Left forelimb (tissue), 1 donor: ENCODE data around the gene PJVK.
"Not testable (repeated sequence)": the region's sequence is repeated elsewhere in the genome, so short reads cannot be mapped to it uniquely, and the experiment has no call there.

ENCODE experiments used
- DNase-seq: peaks from one replicate; pipeline ENCODE4 v3.0.0-alpha.2; 2018; ENCODE audit warnings: low spot score

PJVK gene, protein sequence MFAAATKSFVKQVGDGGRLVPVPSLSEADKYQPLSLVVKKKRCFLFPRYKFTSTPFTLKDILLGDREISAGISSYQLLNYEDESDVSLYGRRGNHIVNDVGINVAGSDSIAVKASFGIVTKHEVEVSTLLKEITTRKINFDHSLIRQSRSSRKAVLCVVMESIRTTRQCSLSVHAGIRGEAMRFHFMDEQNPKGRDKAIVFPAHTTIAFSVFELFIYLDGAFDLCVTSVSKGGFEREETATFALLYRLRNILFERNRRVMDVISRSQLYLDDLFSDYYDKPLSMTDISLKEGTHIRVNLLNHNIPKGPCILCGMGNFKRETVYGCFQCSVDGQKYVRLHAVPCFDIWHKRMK

DNA sequence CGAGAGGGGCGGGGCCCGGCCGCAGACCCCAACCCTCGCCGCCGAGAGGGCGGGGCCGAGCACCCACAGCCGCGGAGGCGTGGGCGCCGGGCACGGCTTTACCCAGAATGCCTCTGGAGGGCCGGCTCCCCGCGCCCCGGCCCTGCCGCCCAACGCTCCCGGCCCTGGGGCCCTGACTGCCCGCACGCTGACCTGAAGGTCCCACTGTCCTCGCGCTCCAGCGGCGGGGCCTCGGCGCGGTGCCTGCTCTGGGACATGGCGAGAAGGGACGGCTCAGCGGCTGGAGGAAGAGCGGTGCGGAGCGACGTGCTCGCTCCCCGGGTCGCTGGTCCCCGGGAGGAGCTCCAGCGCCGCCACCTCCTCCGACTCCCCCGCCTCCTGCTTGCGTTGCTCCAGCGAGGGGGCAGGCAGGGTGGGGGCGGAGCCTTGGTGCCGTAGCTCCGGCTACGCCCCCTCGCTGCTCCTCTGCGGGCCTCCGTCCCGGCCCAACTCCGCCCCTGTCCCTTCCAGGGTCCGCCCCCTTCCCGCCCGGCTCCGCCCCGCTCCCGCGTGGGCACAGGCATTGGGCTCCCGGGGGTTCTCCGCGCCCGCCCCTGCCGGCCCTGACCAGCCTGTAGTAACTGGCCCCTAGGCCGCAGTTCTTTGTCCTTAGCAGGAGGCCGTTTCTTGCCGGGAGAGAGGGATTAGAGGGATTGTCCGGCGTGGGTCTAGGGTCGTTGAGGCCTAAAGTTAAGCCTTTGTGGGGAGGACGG is at the start of gene PJVK, which contains the start of gene PRKRA:
Gene PJVK (plus strand): TSS at position 605 of the 752 bp plus-strand sequence. CDS start 2,032 bp downstream, outside the sequence.
Gene PRKRA (minus strand): TSS at position 402 of the 752 bp plus-strand sequence. CDS start 145 bp downstream, at position 257.
- DNase-seq = peak; percentile 99

DNA sequence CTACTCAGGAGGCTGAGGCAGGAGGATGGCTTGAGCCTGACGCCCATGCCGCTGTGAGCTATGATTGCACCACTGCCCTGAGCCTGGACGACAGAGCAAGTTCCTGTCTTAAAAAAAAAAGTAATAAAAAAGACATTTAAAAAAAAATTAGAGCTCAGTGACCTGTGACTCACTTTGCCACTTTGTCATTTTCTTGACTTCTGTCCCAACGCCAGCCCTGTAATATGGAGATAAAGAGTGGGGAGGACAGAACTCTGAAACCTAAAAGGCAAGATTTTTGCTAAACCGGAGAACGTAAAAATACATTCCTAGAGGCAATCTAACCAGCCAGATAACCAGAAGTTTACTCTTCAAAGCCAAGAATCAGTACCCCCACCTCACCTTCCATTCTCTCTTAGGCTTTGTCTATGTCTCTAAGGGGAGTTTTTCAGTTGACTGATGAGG is 49.2 kb upstream of the PJVK start:
- no peak for DNase-seq

DNA sequence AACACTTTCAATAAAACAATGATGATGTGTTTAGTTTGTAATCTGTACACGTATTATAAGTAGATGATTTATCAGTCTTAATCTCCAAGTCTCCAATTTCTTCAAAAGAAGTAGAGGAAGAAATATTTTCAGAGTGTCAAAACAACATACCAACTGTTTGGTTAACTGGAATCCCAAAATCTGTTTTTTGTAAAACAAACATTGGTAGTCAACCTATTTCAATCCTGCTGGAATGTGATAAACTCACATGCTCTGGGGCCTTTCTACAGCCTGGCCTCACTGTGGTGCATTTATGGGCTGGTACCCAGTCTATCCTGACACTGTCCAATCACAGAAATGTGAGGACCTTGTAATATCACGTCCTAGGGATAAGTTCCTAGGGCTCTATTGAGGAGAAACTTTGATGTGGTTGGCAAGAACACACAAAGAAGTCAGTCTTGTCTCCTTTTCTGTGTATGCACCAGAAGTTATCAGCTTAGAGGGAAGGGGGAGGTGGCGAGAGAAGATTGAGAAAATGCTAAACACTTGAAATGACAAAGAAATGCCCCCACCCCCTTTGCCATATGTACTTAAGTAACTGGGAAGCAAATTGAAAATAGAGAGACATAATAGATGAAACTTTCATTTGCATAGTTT is 47.4 kb upstream of the PJVK start:
- DNase-seq = no peak

DNA sequence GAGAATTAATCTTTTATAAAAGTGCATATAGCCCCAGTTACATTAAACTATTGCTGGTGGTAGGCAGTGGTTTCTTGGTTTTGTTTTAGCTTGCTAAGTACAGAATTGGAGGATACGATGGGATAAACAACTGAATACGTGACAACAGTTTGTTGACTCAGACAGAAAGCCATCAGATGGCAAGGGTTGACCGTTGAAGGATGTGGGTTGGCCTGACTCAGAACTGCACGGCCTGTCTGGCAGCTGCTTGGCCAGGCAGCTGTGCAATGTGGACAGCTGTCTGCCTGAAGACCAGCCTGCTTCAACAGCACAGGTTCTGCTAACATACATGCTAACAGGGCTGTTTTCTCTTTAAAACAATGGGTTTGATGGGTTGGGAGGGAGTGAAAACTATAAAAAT is 46.8 kb upstream of the PJVK start:
- no peak for DNase-seq

DNA sequence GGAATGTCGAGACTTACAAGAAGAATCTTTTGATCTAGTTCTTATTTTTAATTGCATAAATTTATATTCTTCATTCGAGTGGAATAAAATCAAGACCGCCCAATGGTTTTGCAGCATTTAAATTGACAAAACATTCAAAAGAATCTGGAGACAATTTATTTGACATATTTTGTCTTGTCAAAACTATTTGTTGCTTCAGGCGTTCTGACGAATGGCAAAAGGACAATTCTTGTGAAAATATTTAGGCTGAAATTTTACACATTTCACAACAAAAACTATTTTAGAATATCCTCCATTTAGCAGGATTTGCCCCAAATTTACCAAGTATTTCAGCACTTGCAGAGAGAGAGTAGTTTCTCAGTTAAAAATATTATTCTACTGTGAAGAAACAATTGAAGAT is 41.9 kb upstream of the PJVK start:
- DNase-seq = no peak

DNA sequence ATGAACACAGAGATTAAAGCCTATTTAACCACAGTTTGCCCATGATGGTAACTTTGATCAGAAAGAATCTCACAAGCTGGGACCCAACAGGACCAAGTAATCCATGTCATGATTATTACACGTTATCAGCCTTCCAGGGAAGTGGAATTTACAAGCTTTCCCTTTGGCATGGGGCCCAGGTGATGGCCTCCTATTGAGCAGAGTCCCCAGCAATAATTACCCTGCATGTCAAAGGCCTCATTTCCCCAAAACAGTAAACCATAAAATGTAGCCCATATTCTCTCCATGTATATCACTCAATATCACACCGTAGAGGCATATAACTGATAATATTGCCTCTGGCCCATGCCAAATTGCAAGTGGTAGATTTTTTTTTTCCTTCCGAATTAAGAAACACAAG is 39.1 kb upstream of the PJVK start:
- no peak for DNase-seq

DNA sequence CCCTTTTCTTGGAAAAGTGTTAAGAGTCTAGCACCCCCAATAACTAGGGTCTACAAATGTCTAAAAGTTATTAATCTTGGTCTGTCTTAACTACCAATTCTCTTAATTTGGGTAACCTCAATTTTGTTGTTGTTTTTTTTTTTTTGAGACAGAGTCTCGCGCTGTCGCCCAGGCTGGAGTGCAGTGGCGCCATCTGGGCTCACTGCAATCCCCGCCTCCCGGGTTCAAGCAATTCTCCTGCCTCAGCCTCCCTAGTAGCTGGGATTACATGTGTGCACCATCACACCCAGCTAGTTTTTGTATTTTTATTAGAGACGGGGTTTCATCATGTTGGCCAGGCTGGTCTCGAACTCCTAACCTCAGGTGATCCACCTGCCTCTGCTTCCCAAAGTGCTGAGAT is 38.7 kb upstream of the PJVK start:
- not testable (repeated sequence) for DNase-seq

DNA sequence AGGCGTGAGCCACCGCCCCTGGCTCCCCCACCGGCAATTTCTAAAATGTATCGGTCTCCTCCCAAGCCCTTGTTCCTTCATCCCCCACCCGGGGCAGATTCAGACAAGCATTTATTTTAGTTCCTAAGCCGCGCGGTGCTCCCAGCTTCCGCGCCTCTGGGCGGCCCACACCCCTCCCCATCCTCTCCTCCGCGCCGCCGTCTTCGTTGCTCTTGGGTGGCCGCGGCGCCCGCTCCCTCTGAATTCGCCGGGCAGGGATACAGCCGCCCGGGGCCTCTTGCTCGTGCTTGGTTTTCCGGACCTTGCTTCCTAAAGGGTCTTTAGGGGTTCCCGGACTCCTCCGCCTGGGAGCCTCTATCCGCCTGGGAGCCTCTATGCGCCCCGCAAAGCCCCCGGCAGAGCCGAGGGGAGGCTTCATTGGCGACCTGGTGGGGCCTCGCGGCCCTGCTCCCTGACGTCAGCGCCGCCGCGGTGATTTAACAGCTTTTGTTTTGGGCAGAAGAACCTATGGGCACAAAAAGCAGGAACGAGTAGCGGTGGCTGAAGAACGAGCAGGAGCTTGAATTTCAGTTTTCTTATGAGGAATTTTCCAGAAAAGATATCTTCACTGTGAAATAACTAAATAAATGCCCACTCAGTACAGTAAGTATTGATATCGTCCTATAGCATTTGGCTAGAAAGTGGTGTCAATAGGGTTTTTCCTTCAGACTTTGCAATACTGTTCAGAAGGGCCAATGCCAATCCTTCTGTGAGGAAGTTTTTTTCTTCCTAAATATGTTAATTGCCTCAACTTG is 37.5 kb upstream of the PJVK start:
- peak; percentile 86 for DNase-seq

DNA sequence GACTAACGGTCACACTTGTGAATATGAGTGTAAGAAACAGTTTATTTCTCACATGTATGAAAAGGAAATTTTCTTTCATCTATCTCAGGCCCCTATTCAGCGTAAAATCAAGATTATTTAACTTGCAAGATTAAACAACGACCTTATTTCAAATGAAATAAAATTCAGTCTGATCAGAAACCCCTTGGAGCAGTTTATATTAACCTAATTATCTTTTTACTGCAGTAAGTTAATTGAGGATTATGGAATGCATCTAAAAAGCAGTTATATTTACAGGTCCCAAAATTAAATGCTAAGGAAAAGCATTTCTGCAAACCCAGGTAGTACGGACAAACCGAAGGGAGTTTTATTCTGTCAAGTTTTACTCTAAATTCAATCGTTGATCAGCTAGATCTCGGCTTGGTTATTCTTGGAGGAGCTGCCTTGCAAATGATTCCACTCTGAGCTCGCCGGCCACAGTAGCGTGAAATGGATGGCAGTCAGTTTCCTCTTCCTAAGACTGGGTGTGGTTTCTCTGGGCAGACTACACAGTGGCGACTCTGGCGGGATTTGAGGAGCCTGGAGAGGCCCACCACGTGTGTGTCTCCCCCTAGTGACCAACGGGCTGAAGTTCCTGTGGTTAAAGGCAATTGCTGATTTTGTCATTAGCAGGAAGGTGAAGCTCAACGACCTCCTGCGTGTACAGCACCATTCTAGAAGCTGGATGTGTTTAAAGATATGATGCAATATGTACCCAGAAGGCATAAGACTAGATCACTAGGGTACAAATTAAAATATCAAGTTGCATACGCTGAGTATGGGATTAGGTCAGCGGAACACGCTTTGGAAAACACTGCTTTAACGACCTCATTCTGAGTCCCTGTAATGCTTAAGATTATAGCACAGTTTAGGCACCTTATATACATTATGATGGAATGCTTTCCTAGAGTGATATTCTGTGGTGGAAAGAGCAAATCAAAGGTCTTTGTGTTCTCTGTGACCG is 36.6 kb upstream of the PJVK start:
- DNase-seq = peak; percentile 88

DNA sequence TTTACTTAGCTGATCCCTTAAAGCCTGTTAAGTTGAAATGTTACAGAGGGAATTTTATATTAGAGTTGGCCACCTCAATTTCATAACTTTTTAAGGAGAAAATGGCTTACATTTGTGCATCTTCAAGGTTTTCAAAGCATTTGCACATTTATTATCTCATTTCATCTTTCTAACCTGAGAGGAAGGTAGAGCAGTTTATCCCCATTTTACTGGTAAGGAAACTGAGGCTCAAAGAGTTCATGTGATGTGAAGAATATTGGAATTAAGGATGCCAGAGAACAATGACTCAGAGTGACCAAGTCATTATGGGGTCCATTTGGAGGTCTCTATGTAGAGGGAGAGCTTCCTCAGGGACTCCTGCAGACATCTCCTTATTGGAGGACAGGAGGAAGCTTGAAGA is 35.2 kb upstream of the PJVK start:
- DNase-seq = no peak

DNA sequence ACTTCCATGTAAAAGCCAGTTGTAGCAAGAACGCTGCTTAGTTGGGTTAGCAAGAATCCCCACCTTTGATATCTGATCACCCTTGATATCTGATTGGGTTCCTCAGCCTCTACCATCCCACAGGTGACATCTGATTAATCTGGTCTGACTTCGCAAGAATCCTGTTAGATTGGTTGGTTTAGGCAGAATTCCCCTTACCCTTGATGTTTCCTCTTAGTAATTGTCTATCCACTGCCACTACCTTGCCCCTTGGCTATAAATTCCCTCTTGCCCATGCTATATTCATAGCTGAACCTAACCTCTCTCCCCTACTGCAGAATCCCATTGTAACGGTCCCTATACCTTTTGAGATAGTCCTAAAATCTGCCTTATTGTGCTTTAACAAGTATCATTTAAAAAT is 33.3 kb upstream of the PJVK start:
- DNase-seq = no peak

DNA sequence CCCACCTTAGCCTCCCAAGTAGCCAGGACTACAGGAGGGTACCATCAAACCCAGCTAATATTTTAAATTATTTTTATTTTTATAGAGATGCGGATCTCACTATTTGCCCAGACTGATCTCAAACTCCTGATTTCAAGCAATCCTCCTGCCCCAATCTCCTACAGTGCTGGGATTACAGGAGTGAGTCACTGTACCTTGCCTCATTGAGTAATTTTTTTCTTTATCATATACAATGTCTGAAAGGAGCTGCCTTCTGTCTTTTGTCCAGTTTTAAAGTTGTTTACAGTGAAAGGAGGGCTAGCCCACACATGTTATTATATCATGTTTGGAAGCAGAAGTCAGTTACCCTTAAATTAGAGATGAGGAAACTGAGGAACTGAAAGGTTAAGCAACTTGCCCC is 32.8 kb upstream of the PJVK start:
- no peak for DNase-seq

DNA sequence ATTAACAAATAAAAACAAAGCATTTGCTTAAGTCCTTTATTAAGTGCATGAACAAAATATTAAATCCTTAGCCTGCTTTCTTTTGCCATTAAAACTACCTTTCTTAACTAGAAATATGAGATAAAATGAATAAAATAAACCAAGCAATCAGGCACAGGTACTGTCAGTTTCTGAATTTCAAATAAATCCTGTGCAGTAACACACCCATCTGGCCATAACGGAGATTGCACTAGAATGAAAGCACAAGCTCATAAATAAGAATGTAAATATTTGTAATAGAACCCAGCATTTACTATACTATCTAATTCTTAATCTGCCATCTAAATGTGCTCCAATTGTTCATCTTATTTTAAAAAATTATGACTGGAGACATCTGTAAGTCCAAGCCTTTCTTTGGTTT is 32.1 kb upstream of the PJVK start:
- DNase-seq = no peak

DNA sequence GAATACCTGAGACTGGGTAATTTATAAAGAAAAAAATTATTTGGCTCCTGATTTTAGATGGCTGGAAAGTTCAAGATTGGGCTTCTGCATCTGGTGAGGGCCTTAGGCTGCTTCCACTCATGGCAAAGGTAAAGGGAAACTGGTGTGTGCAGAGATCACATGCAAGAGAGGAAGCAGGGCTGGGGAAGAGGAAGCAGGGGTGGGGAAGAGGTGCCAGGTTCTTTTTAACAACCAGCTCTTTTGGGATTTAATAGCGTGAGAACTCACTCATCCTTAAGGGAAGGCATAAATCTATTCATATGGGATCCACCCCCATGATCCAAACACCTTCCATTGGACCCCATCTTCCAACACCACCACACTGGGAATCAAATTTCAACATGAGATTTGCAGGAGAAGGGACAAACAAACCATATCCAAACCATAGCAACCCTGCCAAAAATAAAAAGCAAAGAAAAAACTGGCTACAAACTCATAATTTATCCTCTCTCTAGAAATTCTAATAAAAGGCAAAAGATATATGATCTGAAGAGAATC is 30.6 kb upstream of the PJVK start:
- DNase-seq = no peak

DNA sequence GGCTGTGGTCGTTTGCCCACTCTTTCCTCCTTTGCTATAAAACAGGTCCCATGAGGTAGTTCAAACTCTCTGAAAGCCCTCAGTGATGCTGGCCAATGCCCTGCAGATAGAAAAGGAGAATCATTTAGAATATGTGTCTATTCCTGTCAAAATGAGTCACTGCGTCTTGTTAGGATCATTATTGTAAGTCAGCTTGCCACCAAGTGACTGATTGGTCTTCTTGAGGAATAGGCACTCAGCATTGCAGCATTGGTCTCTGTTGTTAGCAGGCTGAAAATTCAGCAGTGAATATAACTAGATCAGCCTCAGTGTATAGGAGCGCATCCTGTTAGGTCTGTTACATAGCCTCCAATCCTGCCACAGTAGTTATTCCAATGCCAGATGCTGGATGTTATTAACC is 29.1 kb upstream of the PJVK start:
- DNase-seq = no peak

DNA sequence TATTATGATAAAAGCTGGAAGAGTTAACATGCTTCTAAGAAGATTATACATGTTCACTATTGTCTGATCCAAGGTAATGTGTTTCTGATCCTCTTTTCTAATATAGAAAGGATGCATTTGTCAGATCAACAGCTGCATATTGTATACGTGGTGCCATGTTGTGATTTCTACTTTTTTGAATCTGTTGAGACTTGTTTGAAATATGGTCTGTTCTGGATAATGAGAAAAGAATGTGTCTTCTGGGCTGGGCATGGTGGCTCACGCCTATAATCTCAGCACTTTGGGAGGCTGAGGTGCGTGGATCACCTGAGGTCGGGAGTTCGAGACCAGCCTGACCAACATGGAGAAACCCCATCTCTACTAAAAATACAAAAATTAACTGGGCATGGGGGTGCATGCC is 27.4 kb upstream of the PJVK start:
- not testable (repeated sequence) for DNase-seq

DNA sequence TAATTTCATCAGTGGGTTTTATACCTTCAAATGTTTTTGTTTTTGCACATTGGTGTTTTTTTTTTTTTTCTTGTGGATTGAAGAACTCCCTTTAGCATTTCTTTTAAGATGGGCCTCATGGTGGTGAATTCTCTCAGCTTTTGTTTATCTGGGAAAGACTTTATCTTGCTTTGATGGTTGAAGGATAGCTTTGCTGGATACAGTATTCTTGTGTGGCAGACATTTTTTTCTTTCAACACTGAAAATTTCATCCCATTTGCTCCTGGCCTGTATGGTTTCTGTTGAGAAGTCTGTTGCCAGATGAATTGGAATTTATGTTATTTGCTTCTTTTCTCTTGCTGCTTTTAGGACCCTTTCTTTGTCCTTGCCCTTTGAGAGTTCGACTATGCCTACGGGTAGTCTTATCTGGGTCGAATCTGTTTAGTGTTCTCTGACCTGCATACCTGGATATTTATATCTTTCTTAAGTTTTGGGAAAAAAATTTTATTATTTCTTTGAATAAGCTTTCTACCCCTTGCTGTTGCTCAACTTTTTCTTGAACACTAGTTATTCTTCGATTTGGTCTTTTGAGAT is 25.8 kb upstream of the PJVK start:
- DNase-seq = no peak

DNA sequence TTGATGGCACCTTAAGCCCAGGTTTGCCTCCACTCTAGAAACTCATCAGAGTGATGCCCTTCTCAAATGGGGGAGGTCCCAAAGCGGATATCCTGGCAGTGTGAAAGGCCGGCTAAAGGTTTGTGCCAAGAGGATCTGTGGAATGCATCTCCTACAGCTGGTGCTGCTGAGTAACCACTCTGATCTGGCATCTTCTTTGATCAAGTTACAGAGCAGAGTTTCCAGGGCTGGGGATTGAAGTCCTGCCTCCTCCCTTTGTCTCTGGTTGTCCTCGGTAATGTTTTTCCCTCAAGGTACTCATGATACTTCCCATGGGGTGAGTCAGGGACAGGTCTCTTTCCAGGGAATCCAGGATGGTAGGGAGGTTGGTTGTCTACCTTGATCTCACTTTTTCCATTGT is 24.8 kb upstream of the PJVK start:
- no peak for DNase-seq

DNA sequence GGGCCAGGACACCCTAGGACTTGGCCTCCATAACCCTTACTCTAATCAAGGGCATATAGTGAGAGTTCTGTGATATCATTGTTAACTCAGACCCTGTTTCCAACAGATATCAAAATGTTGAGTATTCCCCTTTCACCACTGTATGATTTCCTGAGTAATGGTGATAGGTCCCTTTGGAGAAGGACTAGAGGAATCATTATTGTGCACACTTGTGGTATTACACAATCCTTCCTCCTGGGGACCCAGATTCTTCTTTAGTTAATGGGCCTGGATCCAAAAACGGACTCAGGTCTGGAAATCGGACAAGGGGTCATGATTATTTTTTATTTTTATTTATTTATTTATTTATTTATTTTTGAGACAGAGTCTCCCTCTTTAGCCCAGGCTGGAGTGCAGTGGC is 23.7 kb upstream of the PJVK start:
- no peak for DNase-seq

DNA sequence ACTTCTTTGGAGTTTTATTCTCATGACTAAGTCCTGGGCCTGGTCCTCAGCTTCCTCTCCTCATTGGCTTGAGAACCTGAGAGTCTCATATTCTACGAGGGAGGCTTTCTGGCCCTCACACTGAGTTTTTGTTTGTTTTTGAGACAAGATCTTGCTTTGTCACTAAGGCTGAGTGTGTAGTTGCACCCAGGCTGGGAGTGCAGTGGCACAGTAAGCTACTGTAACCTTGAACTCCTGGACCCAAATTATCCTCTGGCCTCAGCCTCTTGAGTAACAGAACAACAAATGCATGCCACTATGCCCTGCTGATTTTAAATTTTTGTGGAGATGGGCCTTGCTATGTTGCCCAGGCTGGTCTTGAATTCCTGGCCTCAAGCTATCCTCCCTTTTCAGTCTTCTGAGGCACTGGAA is 22.8 kb upstream of the PJVK start:
- no peak for DNase-seq
